GM21381 (cell line): ENCODE measurements around the gene GRID2.

Experiments used
- ATAC-seq: cut with Tn5 transposase; IDR thresholded peaks from one replicate; pipeline ENCODE4 v1.9.1; 2021; ENCODE audit warnings: mild to moderate bottlenecking, moderate library complexity; ENCODE audit not compliant: unreplicated experiment

Gene GRID2

DNA sequence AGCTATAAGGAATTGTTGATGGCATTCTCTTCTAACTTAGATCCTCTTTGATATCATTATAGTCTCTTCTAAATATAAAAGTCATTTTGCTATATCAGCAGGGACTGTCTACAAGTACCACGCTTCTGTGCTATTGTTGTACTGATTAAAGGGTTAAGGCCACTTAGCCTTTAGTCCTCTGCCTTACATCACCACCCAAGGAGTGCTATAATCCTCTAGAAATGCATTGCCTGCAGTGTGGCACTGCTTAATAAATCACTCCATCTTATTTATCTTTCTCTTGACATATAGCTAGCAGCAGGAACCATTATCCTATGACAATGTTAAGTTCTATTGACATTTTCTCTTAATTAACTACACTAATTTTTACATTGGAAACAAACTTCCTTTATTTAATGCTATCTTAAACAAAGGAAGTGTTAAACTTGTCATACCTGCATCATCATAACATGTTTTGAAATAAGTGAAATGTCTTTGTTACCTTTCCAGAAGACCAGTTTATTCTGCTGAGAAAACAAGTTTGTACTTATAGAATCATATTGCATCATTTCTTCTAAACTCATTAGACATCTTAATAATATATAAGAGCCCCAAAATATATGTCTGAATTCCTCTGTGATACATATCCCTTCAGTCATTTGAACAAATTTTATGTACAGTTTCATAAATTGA is 1163.9 kb downstream of the GRID2 start:
- ATAC-seq, result no peak

DNA sequence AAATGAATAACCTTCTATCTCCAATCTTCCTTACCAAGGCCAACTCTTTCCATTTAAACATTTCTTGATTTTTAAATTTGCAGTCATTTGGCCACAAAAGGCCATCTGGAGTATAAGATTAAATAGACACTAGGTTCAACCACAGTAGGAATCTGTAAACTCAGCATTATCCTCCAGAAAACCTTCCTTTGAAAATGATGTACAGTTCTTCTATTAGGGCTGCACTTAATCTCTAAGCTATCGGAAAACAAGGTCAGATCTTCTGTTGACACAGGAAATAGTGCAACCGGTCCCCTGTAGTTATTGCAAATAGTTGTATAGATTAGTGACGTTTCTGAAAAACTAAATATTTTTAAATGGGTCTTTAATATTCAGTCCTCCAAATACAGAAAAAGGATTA is 1165.8 kb downstream of the GRID2 start:
- no peak for ATAC-seq

DNA sequence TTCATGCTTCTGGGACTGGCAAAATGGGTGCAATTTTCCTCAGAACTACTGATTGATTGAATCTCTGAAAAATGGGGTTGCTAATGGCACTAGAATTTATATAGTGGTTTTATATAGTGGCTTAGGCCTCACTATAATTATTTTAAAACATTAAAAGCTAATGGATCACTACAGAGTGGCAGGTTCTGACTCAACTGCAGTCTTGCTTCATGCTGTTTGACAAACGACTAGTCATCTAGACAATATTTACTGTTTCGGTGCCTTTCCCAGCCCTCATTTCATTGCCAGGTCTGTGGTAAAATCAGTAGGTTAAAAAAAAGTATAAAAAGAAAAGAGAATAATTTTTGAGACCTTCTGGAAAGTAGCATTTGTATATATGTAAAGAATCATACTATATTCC is 1172.0 kb downstream of the GRID2 start:
- no peak for ATAC-seq

DNA sequence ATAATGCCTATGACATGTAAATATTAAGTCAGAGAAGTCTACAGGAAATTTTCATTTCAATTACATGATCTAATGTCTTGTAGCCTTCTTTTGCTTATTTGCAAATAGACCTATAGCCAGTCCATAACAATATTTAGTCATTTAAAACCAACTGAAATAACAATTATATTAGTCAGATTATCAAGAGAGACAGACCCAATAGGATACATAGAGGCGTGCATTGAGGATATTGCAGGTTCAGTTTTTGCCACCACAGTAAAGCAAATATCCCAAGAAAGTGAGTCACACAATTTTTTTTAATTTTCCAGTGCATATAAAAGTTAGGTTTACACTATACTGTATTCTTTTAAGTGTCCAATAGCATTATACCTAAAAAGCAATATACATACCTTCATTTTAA is 1175.0 kb downstream of the GRID2 start:
- no peak for ATAC-seq

DNA sequence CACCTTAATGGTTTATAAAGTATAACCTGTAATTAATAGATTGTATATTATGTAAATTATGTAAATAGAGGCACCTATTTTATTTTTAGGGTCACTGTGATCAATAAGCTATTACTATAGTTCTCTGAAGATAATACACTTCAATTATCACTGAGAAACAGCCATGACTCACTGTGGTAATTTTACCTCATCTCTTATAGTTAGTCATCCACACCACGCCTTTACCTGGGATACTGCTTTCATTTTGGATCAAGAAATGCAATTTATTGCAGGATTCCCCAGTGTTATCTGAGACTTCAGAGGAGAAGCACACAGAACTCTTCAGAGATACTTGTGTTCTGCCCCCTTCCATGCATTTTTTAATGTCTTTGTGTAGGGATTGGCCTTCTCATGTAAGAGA is 1176.7 kb downstream of the GRID2 start:
- no peak for ATAC-seq

DNA sequence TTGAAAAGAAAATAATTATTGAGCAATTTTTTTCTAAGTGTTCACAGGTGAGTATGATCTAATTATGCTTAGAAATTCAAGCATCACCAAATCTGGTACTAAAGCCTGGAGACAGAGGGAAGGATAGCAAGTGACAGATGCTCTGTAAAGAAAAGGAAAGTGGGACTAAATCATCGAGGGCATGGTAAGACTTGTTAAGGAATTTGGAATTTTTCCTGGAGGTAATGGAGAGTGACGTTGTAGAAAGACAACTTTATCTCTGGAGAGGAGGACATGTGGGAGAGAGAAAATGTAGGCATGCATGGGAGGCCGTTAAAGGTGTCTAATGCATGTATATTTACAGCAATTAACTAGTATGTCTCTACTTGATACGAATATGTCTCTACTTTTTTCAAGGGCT is 1191.6 kb downstream of the GRID2 start:
- no peak for ATAC-seq

DNA sequence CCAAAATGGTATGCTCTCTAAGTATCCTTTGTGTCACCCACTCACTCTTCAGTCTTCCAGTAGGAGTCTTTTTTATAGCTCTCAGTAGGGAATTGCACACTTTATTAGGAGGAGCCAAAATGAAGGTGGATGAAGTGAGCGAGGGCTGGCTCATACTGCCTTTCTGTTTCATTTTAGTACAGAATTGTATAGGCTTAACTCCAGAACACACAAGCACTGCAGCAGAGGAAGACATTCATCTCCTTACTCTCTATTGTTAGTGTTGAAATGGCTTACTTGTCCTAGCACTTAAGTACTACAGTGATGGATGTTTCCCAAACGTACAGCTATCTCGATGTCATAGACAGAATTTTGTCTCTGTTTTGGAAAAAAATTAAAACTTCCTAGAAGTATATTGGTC is 1197.5 kb downstream of the GRID2 start:
- ATAC-seq, result no peak

DNA sequence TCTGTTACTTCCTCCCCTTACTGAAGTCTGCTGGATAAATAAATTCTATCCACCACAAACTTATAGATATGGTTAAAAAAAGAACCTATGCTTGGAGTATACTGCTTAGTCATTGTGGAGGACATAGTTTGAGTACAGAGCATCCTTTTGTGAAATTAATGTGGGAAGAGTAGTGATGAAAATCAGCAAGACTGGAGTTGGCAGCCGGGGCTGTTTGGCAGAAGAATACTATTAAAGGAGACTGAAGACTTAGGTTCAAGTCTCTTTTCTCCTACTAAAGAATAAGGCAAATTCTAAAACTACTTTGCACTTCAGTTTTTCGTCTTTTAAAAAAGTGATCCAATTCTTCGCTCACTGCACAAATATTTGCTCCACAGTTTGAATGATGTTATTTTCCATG is 1198.2 kb downstream of the GRID2 start:
- ATAC-seq, result no peak

DNA sequence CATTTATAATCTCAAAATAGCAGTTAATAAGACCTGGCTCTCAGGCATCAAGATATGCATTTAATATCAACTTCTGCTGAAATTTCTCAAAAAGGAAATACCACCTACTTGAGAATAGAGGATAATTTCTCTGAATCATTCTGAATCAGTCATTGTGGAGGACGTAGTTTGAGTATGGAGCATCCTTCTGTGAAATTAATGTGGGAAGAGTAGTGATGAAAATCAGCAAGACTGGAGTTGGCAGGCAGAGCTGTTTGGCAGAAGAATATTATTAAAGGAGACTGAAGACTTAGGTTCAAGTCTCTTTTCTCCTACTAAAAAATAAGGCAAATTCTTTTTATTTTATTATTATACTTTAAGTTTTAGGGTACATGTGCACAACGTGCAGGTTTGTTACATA is 1199.2 kb downstream of the GRID2 start:
- no peak for ATAC-seq

DNA sequence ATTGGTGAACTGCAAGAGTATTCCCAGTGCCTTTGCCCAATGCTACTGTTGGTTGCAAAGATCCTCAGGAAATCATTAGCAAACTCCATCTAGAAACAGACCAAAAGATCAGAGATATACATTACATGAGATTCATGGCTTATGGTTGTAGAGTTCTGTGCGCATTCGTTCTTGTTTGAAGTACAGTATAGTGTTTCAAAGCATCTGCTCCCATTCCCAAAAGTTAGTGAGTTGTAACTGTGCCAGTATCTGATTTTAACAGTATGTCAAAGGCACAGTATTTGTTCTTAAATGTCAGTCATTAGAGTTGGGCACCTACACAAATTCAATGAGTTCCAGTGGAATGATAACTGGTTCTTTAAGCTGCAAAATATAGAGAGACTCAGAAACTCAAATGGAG is 1210.1 kb downstream of the GRID2 start:
- ATAC-seq, result no peak

DNA sequence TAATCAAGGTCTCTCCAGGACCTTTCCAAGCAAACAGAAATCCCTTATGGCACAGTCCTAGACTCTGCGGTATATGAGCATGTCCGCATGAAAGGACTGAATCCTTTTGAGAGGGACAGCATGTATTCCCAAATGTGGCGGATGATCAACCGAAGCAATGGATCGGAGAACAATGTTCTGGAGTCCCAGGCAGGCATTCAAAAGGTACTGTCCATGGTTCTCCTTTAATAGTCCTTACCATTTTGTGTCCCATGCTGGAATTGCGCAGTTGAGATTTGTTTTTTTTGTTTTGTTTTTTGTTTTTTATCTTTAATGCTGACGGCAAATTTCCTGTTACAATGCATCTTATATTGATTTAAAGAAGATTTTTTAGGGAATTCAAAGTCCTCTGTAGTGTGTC is 1211.4 kb downstream of the GRID2 start:
- no peak for ATAC-seq

DNA sequence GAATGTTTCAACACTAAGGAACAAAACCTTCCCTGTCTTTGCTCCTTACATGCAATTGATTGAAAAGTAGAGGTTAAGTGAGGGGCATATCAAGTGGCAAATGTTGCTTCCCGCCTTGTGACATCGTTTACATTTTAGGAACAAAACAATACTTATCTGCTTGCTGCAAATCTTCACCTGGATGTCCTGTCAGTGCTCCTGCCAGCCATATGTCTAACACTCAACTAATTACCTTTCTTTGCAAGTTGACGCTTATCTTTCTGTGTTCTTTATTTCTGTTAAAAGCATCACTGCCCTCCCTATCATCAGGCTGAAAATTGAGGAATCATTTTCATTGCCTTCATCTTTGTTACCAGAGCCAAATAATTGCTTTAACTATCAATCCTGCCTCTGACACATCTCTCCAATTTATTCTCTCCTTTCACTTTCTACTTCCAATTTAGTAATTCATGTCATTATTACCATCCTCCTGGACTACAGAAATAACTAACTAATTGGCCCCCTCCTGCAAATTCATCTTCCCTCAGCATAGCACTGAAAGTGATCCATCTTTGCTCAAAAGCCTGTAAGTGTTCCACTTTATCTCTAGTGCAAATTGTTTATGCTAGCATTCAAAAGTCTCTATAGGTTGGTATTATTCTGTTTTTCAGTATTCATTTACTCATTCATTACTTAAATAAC is 1226.1 kb downstream of the GRID2 start:
- no peak for ATAC-seq

DNA sequence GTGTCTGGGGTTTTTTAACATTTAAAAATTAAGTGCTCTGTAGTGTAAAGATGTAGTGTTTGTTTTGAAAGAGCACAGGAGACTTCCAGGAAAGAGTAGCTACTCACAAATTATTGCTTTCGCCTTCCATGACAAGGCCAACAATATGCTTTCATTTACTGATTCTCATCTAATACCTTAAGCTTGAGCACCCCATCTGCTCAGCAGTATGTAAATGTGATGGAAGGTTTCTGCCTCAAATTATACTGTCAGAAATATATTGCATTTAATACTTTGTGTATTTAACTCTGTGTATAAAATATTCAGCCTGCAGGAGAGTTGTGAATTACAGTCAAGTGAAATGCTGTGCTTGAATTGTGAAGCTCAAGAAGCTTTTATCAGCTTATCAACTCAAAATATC is 1228.5 kb downstream of the GRID2 start:
- no peak for ATAC-seq

DNA sequence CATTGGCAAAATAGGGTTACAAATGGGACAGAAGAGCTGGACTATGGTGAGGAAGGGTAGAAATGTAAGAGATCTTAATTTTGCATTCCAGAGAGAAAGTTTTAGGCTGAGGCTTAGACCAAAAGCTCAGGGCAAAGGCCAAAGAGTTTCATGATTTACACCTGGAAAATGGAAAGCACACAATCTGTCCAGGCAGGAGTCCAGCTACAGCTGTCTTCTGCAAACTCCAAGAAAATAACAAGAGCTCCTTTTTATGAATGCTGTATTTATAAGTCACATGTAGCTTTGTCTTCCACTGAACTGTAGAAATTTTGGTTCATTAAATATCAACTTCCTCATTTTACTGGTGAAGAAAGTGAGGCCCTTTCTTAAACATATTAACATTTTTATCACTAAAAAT is 1236.8 kb downstream of the GRID2 start:
- ATAC-seq, result no peak

DNA sequence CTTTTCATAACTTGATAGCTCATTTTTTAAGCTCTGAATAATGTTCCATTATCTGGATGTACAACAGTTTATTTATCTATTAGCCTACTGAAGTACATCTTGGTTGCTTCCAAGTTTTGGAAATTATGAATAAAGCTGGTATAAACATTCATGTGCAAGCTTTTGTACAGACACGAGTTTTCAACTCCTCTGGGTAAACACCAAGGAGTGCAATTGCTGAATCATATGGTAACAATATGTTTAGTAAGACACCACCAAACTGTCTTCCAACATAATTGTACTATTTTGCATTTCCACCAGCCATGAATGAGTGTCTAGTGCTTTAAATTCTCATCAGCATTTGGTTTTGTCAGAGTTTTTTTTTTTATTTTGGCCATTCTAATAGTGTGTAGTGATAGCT is 1258.1 kb downstream of the GRID2 start:
- ATAC-seq, result no peak

DNA sequence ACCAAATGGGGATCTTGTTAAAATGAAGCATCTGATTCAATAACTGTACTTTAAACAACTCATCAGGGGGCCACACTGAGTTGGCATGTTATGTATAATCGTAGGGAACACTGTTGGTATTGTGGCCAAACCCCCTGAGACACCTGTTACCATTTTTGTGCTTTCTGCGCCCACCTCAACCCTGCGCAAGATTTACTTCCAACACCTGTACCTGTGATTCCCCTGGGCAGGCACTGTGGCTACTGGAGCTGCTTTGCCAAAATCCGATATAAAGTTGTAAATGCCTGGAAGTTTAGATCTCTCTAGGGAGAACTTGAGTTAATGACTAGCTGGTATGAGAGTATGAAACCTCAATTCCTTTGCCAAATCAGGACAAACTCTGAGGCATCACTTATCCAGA is 1265.0 kb downstream of the GRID2 start:
- no peak for ATAC-seq

DNA sequence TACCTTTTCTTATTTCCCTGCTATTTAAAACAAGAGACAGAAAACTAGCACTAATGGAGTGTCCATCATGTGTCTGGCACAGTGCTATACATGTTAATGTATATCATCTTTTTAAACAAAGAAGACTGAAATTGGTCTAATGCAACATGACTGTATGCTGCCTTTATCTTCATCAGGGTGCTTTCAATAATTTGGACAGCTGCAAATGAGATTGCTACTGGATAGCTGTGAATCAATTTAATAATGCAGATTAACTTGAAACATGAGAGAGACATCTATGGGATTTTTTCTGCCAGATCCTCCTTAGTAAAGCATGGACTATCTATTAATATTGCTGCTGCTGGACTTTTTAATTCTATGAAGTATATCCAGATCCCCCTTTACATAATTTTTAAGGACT is 1269.5 kb downstream of the GRID2 start:
- ATAC-seq, result no peak

DNA sequence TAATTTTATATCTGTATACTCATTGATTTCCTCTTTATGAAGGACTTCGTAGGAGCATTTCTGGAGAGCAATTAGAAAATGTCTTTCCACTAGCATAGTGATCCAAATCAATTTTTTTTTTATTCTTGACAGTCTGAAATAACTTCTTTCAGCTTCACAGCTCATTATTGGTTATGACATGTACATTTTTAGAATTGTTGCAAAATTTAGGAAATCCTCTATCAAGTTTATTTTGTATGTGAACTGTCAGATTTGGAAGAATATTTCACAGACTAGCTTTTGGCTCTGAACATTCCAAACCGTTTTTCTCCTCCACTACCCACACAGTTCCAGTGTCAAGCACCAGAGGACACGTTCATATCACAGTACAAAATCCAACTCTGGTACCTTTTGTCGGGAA is 1275.2 kb downstream of the GRID2 start:
- no peak for ATAC-seq

DNA sequence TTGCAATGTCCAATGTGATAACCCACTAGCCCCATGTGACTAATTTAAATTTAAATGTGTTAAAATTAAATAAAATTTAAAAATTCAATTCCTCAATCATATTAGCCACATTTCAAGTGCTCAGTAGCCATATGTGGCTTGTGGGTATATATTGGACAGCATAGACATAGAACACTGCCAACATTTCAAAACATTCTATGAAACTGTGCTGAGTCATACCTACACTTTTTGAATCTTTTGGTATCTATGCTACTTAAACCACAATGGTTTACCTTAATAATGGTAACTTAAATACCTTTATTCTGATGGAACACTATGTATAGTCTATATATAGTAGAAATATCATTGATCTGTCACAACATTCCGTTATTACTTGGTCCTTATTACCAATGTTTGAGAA is 1301.4 kb downstream of the GRID2 start:
- ATAC-seq, result no peak

DNA sequence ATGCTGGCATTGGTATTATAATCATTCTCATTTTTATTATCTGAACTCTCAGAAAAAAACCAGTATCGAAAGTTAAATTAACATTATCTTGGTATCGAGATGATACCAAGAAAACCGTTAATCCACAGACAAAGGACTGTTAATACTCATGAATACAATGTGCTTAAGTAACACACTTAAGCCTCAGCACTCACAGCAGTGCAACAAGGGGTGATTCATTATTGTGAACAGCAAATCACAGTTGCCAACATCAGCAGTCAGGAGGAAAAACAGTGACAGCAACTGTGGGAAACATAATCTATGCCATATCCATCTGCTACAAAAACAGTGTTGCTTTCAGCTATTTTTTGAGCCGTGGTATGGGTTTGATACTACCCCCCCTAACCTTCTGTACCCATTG is 1313.8 kb downstream of the GRID2 start:
- no peak for ATAC-seq

DNA sequence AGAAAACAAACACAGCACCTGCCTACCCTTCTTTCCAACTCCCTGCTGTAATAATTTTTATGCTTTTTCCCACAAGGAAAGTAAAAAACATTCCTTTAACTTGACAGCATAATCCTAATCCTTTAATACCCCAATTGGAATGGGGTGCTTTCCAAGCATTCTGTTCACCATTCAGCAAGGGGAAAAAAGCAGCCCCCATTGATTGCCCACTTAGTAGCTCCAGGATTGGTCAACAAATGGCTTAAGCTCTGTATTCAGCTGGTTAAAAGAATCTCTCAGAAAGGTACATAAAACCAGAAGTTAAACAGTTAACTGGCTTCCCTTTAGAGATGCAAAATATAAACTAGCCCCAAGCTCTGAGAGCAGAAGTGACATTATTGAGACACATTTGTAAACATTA is 1330.0 kb downstream of the GRID2 start:
- ATAC-seq, result no peak

DNA sequence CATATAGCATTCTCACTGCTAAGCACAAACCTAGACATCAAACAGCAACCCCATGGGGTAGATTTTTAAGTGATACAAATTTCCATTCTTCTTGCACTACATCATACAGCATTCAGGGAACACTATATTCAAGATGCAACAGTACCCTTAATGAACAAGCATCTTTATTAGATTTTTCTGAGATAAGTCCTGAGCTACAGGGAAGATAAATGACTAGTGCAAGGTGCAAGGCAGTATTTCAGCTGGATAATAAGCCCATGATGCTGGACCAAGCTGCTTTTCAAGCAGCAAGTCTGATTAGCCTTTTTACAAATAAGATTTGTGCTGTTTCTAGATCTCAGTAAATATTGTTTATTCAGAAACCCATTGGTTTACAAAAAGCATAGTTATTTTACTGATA is 1332.2 kb downstream of the GRID2 start:
- ATAC-seq, result no peak

DNA sequence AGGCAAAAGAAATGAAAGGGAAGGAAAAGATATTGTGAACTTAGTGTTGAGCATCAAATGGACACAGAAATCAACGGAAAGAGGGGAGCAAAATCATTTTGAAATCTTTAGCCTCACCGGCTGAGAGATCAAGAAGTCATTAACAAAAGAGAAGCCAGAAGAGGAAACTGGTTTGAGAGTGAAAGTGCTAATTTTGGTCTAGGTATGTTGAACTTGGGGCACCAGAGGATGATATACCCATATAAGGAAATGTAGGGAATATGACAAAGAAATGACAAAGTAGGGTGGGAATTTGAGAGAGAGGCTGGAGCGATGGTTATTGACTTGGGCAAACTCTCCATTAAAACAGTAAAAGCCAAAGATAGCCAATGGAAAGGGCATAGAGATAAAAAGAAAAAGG is 1341.4 kb downstream of the GRID2 start:
- ATAC-seq, result no peak
